WTC11 (cell line): ENCODE data around the gene CCDC69. TPM values are rescaled to one million over a fixed set of nuclear protein-coding genes. Genes with fewer than 3 reads are reported as not detected.
"Not testable (repeated sequence)": the region's sequence is repeated elsewhere in the genome, so short reads cannot be mapped to it uniquely, and the experiment has no call there.

ENCODE experiments used
- ATAC-seq: fragments of 200-7000 bp; cut with Tn5 transposase; 2 replicates; pipeline ENCODE4 v1.10.0; 2021; ENCODE audit warnings: mild to moderate bottlenecking, moderate library complexity
- CTCF ChIA-PET: fragments of 300-600 bp; sonication (Branson Sonifier 250); formaldehyde crosslinking; loops from one replicate; lab custom pipeline; 2021; ENCODE audit warnings: antibody characterized with exemption; lab: Charles Lee
- POLR2A ChIA-PET: fragments of 350-600 bp; sonication (Branson Sonifier 250); formaldehyde crosslinking; loops from one replicate; lab custom pipeline; 2021; ENCODE audit warnings: antibody characterized with exemption; lab: Charles Lee
- DNase-seq: peaks from one replicate; pipeline ENCODE4 v3.0.0; 2021; ENCODE audit warnings: low spot score
- H3K27ac Mint-ChIP-seq: 2 replicates; pipeline ENCODE4 v1.8.0; 2021; ENCODE audit warnings: mixed read lengths
- H3K27me3 Mint-ChIP-seq: 2 replicates; pipeline ENCODE4 v1.8.0; 2021; ENCODE audit warnings: low read depth, mild to moderate bottlenecking, moderate library complexity, mixed read lengths
- H3K36me3 Mint-ChIP-seq: 2 replicates; pipeline ENCODE4 v1.8.0; 2021; ENCODE audit warnings: mixed read lengths
- H3K4me1 Mint-ChIP-seq: 2 replicates; pipeline ENCODE4 v1.8.0; 2022; ENCODE audit warnings: mixed read lengths
- H3K4me3 Mint-ChIP-seq: 2 replicates; pipeline ENCODE4 v1.8.0; 2021; ENCODE audit warnings: mild to moderate bottlenecking, moderate library complexity, mixed read lengths
- H3K9me3 Mint-ChIP-seq: 2 replicates; pipeline ENCODE4 v1.8.0; 2021; ENCODE audit warnings: mixed read lengths
- ATF3 ChIP-seq: sonication (generic); formaldehyde crosslinking; conservative IDR thresholded peaks from 2 replicates; pipeline ENCODE4 v1.8.1; 2022; ENCODE audit warnings: mild to moderate bottlenecking, missing genetic modification reagents
- EMX1 ChIP-seq: fragments of 250-450 bp; sonication (Bioruptor Pico); IDR thresholded peaks from 2 replicates; pipeline ENCODE4 v1.8.0; 2021; ENCODE audit warnings: mild to moderate bottlenecking
- ESRRA ChIP-seq: sonication (generic); formaldehyde crosslinking; IDR thresholded peaks from 2 replicates; pipeline ENCODE4 v1.8.1; 2022; ENCODE audit warnings: mild to moderate bottlenecking, missing genetic modification reagents, borderline replicate concordance
- FOXK1 ChIP-seq: sonication (generic); formaldehyde crosslinking; IDR thresholded peaks from 2 replicates; pipeline ENCODE4 v1.8.0; 2022; ENCODE audit warnings: mild to moderate bottlenecking, moderate library complexity, missing genetic modification reagents
- GABPB1 ChIP-seq: sonication (generic); formaldehyde crosslinking; IDR thresholded peaks from 2 replicates; pipeline ENCODE4 v1.8.1; 2023; ENCODE audit warnings: mild to moderate bottlenecking, missing genetic modification reagents
- HMGA2 ChIP-seq: fragments of 250-450 bp; sonication (Bioruptor Pico); IDR thresholded peaks from 2 replicates; pipeline ENCODE4 v1.4.0; 2021; ENCODE audit warnings: mild to moderate bottlenecking, moderate library complexity
- IRF2 ChIP-seq: sonication (generic); formaldehyde crosslinking; IDR thresholded peaks from 2 replicates; pipeline ENCODE4 v1.8.0; 2022; ENCODE audit warnings: low read depth, missing genetic modification reagents, borderline replicate concordance
- NR2C2 ChIP-seq: sonication (generic); formaldehyde crosslinking; IDR thresholded peaks from 2 replicates; pipeline ENCODE4 v1.8.0; 2022; ENCODE audit warnings: mild to moderate bottlenecking, missing genetic modification reagents
- PRDM15 ChIP-seq: sonication (generic); formaldehyde crosslinking; IDR thresholded peaks from 2 replicates; pipeline ENCODE4 v1.8.0; 2022; ENCODE audit warnings: missing genetic modification reagents
- SP1 ChIP-seq: sonication (generic); formaldehyde crosslinking; conservative IDR thresholded peaks from 2 replicates; pipeline ENCODE4 v1.8.1; 2022; ENCODE audit warnings: missing genetic modification reagents
- USF2 ChIP-seq: sonication (generic); formaldehyde crosslinking; IDR thresholded peaks from 2 replicates; pipeline ENCODE4 v1.8.1; 2023; ENCODE audit warnings: mild to moderate bottlenecking, missing genetic modification reagents, moderate library complexity
- ZNF396 ChIP-seq: fragments of 250-450 bp; sonication (Bioruptor Pico); IDR thresholded peaks from 2 replicates; pipeline ENCODE4 v1.8.0; 2021; ENCODE audit warnings: mild to moderate bottlenecking, moderate library complexity, borderline replicate concordance
- ZNF416 ChIP-seq: fragments of 250-450 bp; sonication (Bioruptor Pico); IDR thresholded peaks from 2 replicates; pipeline ENCODE4 v1.9.0; 2021; ENCODE audit warnings: mild to moderate bottlenecking, inconsistent platforms
- total RNA-seq: library from RNA; stranded (reverse); gene quantifications from 3 replicates; pipeline ENCODE4 v1.2.3, GENCODE V29; 2021
- TF ChIP-seq, protein P1 (sequence below): sonication (generic); formaldehyde crosslinking; IDR thresholded peaks from 2 replicates; pipeline ENCODE4 v1.8.1; 2023; ENCODE audit warnings: mild to moderate bottlenecking, missing genetic modification reagents, moderate library complexity
- TF ChIP-seq, protein P2 (sequence below): fragments of 250-450 bp; sonication (Bioruptor Pico); IDR thresholded peaks from 2 replicates; pipeline ENCODE4 v2.1.2; 2022; ENCODE audit warnings: mild to moderate bottlenecking, moderate library complexity
- TF ChIP-seq, protein P3 (sequence below): sonication (generic); formaldehyde crosslinking; IDR thresholded peaks from 2 replicates; pipeline ENCODE4 v1.8.1; 2023; ENCODE audit warnings: mild to moderate bottlenecking, missing genetic modification reagents

Gene CCDC69
- total RNA-seq, 1 experiment from 2014 or later = 12.4 TPM

- TF ChIP-seq PRDM15 (CRISPR knock-in tag) (no peak), USF2 (CRISPR knock-in tag) (no peak), SP1 (CRISPR knock-in tag) (no peak)
- TF ChIP-seq, protein P1, sequence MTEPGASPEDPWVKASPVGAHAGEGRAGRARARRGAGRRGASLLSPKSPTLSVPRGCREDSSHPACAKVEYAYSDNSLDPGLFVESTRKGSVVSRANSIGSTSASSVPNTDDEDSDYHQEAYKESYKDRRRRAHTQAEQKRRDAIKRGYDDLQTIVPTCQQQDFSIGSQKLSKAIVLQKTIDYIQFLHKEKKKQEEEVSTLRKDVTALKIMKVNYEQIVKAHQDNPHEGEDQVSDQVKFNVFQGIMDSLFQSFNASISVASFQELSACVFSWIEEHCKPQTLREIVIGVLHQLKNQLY = no peak
- TF ChIP-seq, all 79 proteins: peak for 0
Measured at GRCh38 chr5:151257731-151258181, 33.9 kb upstream of the CCDC69 start (continued).

GRCh38 chr5:151255621-151256286 is 31.9 kb upstream of the CCDC69 start:
- H3K36me3 Mint-ChIP-seq = no peaks in the 10 kb centered on the region
- H3K4me1 Mint-ChIP-seq = peaks cover 30% of the 10 kb centered on the region
- no peak for TF ChIP-seq FOXK1
- TF ChIP-seq, protein P2, sequence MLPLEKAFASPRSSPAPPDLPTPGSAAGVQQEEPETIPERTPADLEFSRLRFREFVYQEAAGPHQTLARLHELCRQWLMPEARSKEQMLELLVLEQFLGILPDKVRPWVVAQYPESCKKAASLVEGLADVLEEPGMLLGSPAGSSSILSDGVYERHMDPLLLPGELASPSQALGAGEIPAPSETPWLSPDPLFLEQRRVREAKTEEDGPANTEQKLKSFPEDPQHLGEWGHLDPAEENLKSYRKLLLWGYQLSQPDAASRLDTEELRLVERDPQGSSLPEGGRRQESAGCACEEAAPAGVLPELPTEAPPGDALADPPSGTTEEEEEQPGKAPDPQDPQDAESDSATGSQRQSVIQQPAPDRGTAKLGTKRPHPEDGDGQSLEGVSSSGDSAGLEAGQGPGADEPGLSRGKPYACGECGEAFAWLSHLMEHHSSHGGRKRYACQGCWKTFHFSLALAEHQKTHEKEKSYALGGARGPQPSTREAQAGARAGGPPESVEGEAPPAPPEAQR = no peak
- no peak for TF ChIP-seq ZNF416
- no peak for TF ChIP-seq ESRRA (CRISPR knock-in tag)
- no peak for TF ChIP-seq IRF2 (CRISPR knock-in tag)
- TF ChIP-seq EMX1 = no peak
- TF ChIP-seq NR2C2 (CRISPR knock-in tag) = no peak
- no peak for TF ChIP-seq HMGA2 (CRISPR knock-in tag)
- TF ChIP-seq ZNF396 = no peak
- no peak for TF ChIP-seq GABPB1
- TF ChIP-seq, protein P3, sequence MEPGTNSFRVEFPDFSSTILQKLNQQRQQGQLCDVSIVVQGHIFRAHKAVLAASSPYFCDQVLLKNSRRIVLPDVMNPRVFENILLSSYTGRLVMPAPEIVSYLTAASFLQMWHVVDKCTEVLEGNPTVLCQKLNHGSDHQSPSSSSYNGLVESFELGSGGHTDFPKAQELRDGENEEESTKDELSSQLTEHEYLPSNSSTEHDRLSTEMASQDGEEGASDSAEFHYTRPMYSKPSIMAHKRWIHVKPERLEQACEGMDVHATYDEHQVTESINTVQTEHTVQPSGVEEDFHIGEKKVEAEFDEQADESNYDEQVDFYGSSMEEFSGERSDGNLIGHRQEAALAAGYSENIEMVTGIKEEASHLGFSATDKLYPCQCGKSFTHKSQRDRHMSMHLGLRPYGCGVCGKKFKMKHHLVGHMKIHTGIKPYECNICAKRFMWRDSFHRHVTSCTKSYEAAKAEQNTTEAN = no peak
- TF ChIP-seq ATF3 (CRISPR knock-in tag) = no peak
- ChIA-PET CTCF (no interaction called here), POLR2A (no interaction called here)
- DNase-seq = no peak
- ATAC-seq = no peak
- H3K9me3 Mint-ChIP-seq = no peaks in the 10 kb centered on the region
- H3K27me3 Mint-ChIP-seq = no peaks in the 10 kb centered on the region
- H3K27ac Mint-ChIP-seq = no peak overlapping the region
- H3K4me3 Mint-ChIP-seq = no peak overlapping the region

DNA sequence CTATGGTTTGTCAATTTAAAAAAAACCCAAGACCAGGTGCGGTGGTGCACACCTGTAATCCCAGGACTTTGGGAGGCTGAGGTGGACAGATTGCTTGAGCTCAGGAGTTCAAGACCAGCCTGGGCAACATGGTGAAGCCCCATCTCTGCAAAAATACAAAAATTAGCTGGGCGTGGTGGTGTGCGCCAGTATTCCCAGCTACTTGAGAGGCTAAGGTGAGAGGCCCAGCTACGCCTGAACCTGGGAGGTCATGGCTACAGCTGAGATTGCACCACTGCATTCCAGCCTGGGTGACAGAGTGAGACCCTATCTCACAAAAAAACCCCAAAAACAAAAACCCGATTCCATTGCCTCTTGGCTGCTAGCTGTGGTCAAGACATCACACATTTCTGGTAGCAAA is 31.1 kb upstream of the CCDC69 start:
- POLR2A ChIA-PET, H3K27ac Mint-ChIP-seq, H3K9me3 Mint-ChIP-seq, H3K27me3 Mint-ChIP-seq, DNase-seq, H3K4me3 Mint-ChIP-seq, H3K36me3 Mint-ChIP-seq, ATAC-seq: not testable (repeated sequence)
- H3K4me1 Mint-ChIP-seq = peaks cover 37% of the 10 kb centered on the region
- CTCF ChIA-PET = interaction anchor here (2.9 to 3.8 kb wide), 2 partner anchors 16 to 268 kb away, joined by 12 to 70 read pairs; no protein-coding TSS in a partner anchor
